ENCODE results near the gene ELMO1. TPM values are rescaled to one million over a fixed set of nuclear protein-coding genes. Genes with fewer than 3 reads are reported as not detected.

ELMO1 gene
- total RNA-seq, 1 donor from 2014 or later = 43.4 TPM

GRCh38 chr7:37430640-37431039 lies 18.0 kb downstream of the ELMO1 start:
- no peak for DNase-seq (ENCODE audit: low spot score)

- DNase-seq (ENCODE audit: low spot score) = no peak
Observed at GRCh38 chr7:37430171-37430570, 18.5 kb downstream of the ELMO1 start.

GRCh38 chr7:37429435-37429791 lies 19.3 kb downstream of the ELMO1 start:
- no peak for DNase-seq (ENCODE audit: low spot score)

GRCh38 chr7:37428681-37429434 lies 19.8 kb downstream of the ELMO1 start:
- no peak for DNase-seq (ENCODE audit: low spot score)

GRCh38 chr7:37427276-37427940 lies 21.3 kb downstream of the ELMO1 start:
- no peak for DNase-seq (ENCODE audit: low spot score)

- no peak for DNase-seq (ENCODE audit: low spot score)
Observed at GRCh38 chr7:37425498-37425897, 23.2 kb downstream of the ELMO1 start.

GRCh38 chr7:37424995-37425394 lies 23.7 kb downstream of the ELMO1 start:
- no peak for DNase-seq (ENCODE audit: low spot score)

- no peak for DNase-seq (ENCODE audit: low spot score)
Observed at GRCh38 chr7:37424521-37424920, 24.1 kb downstream of the ELMO1 start.

- no peak for DNase-seq (ENCODE audit: low spot score)
Observed at GRCh38 chr7:37421861-37422500, 26.7 kb downstream of the ELMO1 start.

GRCh38 chr7:37420946-37421695 lies 27.5 kb downstream of the ELMO1 start:
- no peak for DNase-seq (ENCODE audit: low spot score)

- no peak for DNase-seq (ENCODE audit: low spot score)
Observed at GRCh38 chr7:37419496-37419895, 29.2 kb downstream of the ELMO1 start.

GRCh38 chr7:37418381-37418780 lies 30.3 kb downstream of the ELMO1 start:
- no peak for DNase-seq (ENCODE audit: low spot score)

GRCh38 chr7:37417107-37417474 lies 31.6 kb downstream of the ELMO1 start:
- no peak for DNase-seq (ENCODE audit: low spot score)

- DNase-seq (ENCODE audit: low spot score) = no peak
Observed at GRCh38 chr7:37416378-37417106, 32.1 kb downstream of the ELMO1 start.

GRCh38 chr7:37415629-37416028 lies 33.0 kb downstream of the ELMO1 start:
- DNase-seq (ENCODE audit: low spot score) = no peak

- peak; percentile 67 for DNase-seq (ENCODE audit: low spot score)
Observed at GRCh38 chr7:37414352-37414983, 34.2 kb downstream of the ELMO1 start.

GRCh38 chr7:37411444-37412034 lies 37.1 kb downstream of the ELMO1 start:
- no peak for DNase-seq (ENCODE audit: low spot score)

- DNase-seq (ENCODE audit: low spot score) = no peak
Observed at GRCh38 chr7:37410305-37411229, 38.1 kb downstream of the ELMO1 start.

- no peak for DNase-seq (ENCODE audit: low spot score)
Observed at GRCh38 chr7:37409461-37409860, 39.2 kb downstream of the ELMO1 start.

Data from mucosa of gallbladder (tissue), 1 donor.